ENCODE measurements around the gene SPTLC3.

DNA sequence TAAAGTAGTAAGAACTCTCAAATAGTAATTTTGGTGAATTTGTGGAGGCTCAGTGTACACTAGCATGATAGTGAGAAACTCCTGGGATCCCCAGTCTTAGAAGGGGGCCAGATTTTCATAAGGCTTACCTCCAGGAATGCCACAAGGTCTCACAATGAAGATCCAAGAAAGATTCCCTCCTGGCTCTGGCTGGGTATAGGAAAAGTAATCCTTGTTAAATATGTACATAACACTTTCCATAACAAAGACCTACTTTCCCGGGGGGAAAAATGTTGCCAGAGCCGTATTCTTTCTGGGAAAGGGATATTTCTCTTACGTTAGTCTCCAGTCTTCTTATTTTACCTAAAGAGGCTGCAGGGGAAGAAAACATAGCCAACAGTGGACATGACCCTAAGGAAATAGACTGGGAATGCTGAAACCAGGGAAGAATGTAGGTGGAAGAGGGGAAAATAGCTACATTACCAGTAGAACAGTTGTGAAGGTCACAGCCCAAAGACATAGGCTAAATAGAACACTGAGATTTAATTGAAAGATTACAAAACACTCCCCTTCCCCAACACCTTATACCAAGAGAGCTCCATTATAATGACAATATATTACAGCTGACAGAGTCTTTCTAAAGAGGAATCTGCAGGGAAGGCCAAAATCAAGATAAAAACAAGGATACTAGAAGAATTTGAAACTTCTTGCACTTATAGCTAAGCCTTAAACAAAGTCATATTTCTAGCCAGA is 177.4 kb downstream of the SPTLC3 start:
- TF ChIP-seq YY1 (IDR thresholded peaks at IDR 0.05; ENCODE audit: insufficient read depth, insufficient read length) (no peak), SUZ12 (IDR thresholded peaks at IDR 0.05; ENCODE audit: extremely low read depth, insufficient read depth, insufficient read length) (no peak)
